Measurements from ENCODE around the gene SDF4.

Gene SDF4

GRCh38 chr1:1240822-1241587, 9.2 kb upstream of the SDF4 start:
- DNase-seq: no peak

GRCh38 chr1:1240348-1240732, 8.5 kb upstream of the SDF4 start:
- no peak for DNase-seq

- DNase-seq: no peak
These were observed 8.0 kb upstream of the SDF4 start for GRCh38 chr1:1239614-1240347.

DNA sequence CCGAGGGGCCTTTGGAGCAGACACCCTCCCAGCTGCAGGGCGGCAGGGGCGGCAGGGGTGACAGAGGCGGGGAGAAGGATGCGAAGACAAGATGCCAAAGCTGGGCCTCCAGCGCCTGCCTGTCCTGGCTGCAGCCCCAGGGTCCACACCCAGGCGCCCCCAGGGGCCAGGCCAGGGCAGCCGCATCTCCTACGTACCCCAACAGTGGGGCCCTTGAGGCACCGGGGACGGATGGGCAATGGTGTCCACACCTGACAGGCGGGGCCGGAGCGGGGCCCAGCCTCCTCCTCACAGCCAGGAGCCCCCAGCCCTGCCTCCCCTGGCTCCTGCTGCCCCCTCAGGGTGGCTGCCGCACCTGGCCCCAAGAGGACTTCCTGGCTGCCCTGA, 7.4 kb upstream of the SDF4 start:
- DNase-seq: no peak

- no peak for DNase-seq
These were observed 6.9 kb upstream of the SDF4 start for GRCh38 chr1:1238702-1239178.

- no peak for DNase-seq
These were observed 6.3 kb upstream of the SDF4 start for GRCh38 chr1:1237874-1238701.

GRCh38 chr1:1236945-1237873, 5.4 kb upstream of the SDF4 start:
- DNase-seq: no peak

GRCh38 chr1:1236176-1236763, 4.5 kb upstream of the SDF4 start:
- no peak for DNase-seq

DNA sequence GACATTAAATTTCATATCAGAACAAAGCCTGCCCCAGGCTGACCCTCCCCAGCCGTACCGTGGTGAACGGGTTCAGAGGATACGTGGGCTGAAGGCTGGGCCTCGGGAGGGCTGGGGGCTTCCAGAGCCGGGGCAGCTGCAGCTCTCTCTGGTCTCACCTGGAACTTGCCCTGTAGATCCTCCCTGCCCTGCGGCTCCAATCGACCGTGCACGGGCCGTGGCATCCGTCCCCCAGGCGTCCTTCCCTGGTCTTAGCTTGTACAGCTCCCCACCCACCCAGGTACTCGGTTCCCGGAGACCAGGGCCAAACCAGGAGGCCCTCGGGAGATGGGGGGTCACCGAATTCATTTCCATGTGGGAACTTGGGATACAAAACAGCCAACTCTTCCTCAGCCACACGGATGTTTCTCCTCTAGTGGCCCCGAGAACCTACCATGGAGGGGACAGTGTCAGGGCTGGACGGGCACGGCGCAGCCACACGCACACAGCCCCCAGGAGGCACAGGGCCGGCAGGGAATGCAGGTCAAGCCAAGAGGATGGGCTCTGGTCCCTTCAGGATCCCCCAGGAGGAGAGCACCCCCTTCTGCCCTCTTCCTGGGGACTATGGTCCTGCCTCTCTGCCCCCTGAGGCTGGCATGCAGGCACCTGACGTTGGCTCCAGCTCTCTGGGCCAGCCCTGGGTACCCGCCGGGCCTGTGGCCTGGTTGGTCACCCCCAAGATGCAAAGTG, 3.4 kb upstream of the SDF4 start:
- no peak for DNase-seq

- DNase-seq: no peak
These were observed 2.5 kb upstream of the SDF4 start for GRCh38 chr1:1234180-1234808.

GRCh38 chr1:1233567-1233892, 1.7 kb upstream of the SDF4 start:
- no peak for DNase-seq

GRCh38 chr1:1232796-1233566, 1.2 kb upstream of the SDF4 start:
- DNase-seq: no peak

DNA sequence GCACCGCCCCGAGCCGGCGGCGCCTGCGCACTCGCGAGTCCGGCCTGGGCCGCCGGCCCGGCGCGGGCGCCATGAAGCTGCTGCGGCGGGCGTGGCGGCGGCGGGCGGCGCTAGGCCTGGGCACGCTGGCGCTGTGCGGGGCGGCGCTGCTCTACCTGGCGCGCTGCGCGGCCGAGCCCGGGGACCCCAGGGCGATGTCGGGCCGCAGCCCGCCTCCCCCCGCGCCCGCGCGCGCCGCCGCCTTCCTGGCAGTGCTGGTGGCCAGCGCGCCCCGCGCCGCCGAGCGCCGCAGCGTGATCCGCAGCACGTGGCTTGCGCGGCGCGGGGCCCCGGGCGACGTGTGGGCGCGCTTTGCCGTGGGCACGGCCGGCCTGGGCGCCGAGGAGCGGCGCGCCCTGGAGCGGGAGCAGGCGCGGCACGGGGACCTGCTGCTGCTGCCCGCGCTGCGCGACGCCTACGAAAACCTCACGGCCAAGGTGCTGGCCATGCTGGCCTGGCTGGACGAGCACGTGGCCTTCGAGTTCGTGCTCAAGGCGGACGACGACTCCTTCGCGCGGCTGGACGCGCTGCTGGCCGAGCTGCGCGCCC, 501 bp upstream of the SDF4 start, which contains the start of gene B3GALT6:
Gene B3GALT6, plus strand, starts transcription at position 30 of the 588 bp plus-strand sequence. Its CDS starts 42 bp downstream, at position 72.
- no peak for DNase-seq

DNA sequence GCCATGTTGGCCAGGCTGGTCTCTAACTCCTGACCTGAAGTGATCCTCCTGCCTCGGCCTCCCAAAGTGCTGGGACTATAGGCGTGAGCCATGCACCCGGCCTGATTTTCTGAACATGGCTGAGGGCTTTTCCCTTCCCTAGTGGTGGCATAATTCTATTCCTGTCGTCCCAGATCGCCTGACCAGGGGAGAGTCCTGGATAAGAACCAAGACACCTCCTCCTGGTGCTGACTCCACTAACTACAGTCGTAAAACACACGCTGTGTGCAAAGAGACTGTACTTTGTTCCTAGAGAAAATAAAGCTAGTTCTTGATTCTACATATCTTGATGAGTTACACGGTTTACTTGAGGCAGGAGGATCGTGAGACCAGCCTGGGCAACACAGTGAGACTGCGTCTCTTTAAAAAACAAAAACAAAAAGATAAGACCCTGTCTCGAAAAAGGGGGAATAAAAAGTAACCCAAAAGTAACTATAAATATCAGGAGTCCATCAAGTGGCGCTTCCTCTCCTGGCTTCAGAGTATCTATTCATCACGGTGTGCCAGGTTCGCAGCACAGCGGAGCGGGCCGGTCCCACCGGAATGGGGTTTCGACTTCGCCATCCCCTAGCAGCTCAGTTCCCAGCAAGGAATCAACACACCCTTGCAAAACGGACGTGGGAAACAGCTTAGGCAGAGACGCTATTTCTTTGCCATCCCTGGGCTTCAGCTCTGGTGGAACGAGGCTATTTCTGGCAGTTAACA, 973 bp downstream of the SDF4 start:
- no peak for DNase-seq

DNA sequence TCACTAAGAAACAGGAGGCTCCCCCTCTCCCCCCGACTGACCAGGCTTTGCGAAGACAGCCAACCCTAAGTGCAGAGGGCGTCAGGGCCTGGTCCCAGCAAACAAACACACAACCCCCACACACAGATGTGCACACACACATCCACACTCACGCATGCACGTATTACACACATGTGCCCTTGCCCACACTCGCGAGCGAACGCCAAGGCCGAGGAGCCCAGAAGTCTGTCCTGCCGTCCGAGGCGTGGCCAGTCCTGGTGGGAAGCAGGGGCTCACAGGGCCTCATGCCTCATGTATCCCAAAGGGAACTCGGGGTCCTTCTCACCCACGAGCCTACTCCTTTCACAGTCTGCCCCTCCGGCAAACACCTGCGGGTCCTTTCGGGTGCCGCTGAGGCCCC, 2.0 kb downstream of the SDF4 start:
- DNase-seq: no peak

- no peak for DNase-seq
These were observed 3.0 kb downstream of the SDF4 start for GRCh38 chr1:1228596-1229321.

DNA sequence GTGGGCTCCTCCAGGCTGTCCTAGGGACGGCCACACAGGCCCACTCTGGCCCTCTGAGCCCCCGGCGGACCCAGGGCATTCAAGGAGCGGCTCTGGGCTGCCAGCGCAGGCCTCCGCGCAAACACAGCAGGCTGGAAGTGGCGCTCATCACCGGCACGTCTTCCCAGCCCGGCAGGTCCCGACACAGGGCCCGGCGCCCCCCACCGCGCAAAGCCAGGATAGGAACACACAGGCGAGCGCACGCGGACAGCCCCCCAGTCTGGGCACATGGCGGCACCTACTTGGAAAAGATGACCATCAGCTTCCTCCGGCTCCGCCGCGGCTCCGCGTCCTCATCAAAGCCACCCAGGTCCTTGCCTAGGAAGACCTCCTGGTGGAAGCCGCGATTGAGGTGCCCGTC, 3.6 kb downstream of the SDF4 start:
- no peak for DNase-seq

DNA sequence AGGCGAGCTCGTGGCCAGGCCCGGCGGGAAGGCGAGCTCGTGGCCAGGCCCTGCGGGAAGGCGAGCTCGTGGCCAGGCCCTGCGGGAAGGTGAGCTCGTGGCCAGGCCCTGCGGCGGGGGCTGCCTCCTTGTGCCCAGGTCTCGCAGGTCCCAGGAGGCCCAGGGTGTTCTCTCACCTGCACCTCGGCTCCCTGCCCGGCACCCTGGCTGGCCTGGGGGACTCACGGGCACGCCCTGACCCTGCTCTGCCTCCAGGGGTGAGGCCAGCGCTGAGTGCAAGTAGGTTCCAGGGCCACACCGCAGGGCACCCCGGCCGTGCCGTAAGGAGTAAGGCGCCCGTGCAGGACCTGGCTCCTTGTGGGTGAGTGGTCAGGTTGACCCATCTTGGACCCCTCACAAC, 4.4 kb downstream of the SDF4 start:
- DNase-seq: no peak
